GM21786 (cell line): ENCODE results near the gene RYR1.

Experiments
- ATAC-seq: cut with Tn5 transposase; IDR thresholded peaks from one replicate; pipeline ENCODE4 v1.9.1; 2021; ENCODE audit not compliant: unreplicated experiment

Gene RYR1

GRCh38 chr19:38433268-38433733 is at the start of gene RYR1:
Gene RYR1 (plus strand): TSS chr19:38433691. CDS start chr19:38433830, 139 bp downstream.
- no peak for ATAC-seq

GRCh38 chr19:38383743-38384142 is 49.7 kb upstream of the RYR1 start:
- no peak for ATAC-seq

- no peak for ATAC-seq
These were observed 49.1 kb upstream of the RYR1 start for GRCh38 chr19:38384209-38385027.

GRCh38 chr19:38385057-38385803 is 48.3 kb upstream of the RYR1 start:
- ATAC-seq, result no peak

GRCh38 chr19:38385804-38386257 is 47.7 kb upstream of the RYR1 start:
- ATAC-seq, result no peak

- no peak for ATAC-seq
These were observed 47.1 kb upstream of the RYR1 start for GRCh38 chr19:38386300-38386970.

GRCh38 chr19:38386971-38387549 is 46.4 kb upstream of the RYR1 start:
- ATAC-seq, result no peak

GRCh38 chr19:38387550-38388348 is 45.7 kb upstream of the RYR1 start, which contains the start of gene GGN:
Gene GGN (minus strand): TSS chr19:38388034. CDS start chr19:38387261, 773 bp downstream.
- ATAC-seq, result peak; percentile 41

GRCh38 chr19:38388349-38389100 is 45.0 kb upstream of the RYR1 start, which contains the start of gene SPRED3:
Gene SPRED3 (plus strand): TSS chr19:38388697. CDS start chr19:38390303, 1,606 bp downstream.
- no peak for ATAC-seq

GRCh38 chr19:38389101-38389925 is 44.2 kb upstream of the RYR1 start:
- ATAC-seq, result no peak

GRCh38 chr19:38389957-38390924 is 43.2 kb upstream of the RYR1 start:
- no peak for ATAC-seq

GRCh38 chr19:38391911-38392464 is 41.5 kb upstream of the RYR1 start:
- no peak for ATAC-seq

GRCh38 chr19:38392707-38393308 is 40.7 kb upstream of the RYR1 start:
- no peak for ATAC-seq

GRCh38 chr19:38394488-38394887 is 39.0 kb upstream of the RYR1 start:
- no peak for ATAC-seq

GRCh38 chr19:38395381-38396114 is 37.9 kb upstream of the RYR1 start:
- no peak for ATAC-seq

- no peak for ATAC-seq
These were observed 34.4 kb upstream of the RYR1 start for GRCh38 chr19:38399081-38399480.
